GM23248 (cell line): ENCODE data around the gene DENND1A. TPM values are rescaled to one million over a fixed set of nuclear protein-coding genes. Genes with fewer than 3 reads are reported as not detected.

Experiments used
- DNase-seq: peaks from one replicate; pipeline ENCODE4 v3.0.0-alpha.2; 2015
- H2AFZ ChIP-seq: fragments of 200-600 bp; sonication (generic); 2 replicates; pipeline ENCODE4 v1.6.1; 2016; ENCODE audit warnings: antibody characterized with exemption
- H3F3A ChIP-seq: fragments of 200-600 bp; sonication (generic); 2 replicates; pipeline ENCODE4 v1.6.1; 2016; ENCODE audit warnings: mild to moderate bottlenecking, antibody characterized with exemption, mixed run types; ENCODE audit not compliant: insufficient read depth
- H3K27ac ChIP-seq: fragments of 200-600 bp; sonication (generic); 2 replicates; pipeline ENCODE4 v1.5.1; 2016; ENCODE audit warnings: mild to moderate bottlenecking
- H3K27me3 ChIP-seq: fragments of 200-600 bp; sonication (generic); replicated peaks from 2 replicates; pipeline ENCODE4 v1.6.1; 2016; ENCODE audit warnings: mild to moderate bottlenecking; ENCODE audit not compliant: insufficient read depth
- H3K36me3 ChIP-seq: fragments of 200-600 bp; sonication (generic); 2 replicates; pipeline ENCODE4 v1.6.1; 2016; ENCODE audit warnings: low read depth, mild to moderate bottlenecking
- H3K4me1 ChIP-seq: fragments of 200-600 bp; sonication (generic); 2 replicates; pipeline ENCODE4 v1.6.1; 2016; ENCODE audit warnings: mild to moderate bottlenecking; ENCODE audit not compliant: insufficient read depth
- H3K4me2 ChIP-seq: fragments of 200-600 bp; sonication (generic); one replicate; pipeline ENCODE4 v1.6.1; 2016; ENCODE audit warnings: mild to moderate bottlenecking; ENCODE audit not compliant: unreplicated experiment
- H3K4me3 ChIP-seq: fragments of 200-600 bp; sonication (generic); 2 replicates; pipeline ENCODE4 v1.5.1; 2016; ENCODE audit warnings: mild to moderate bottlenecking
- H3K79me2 ChIP-seq: fragments of 200-600 bp; sonication (generic); 2 replicates; pipeline ENCODE4 v1.6.1; 2016; ENCODE audit warnings: mild to moderate bottlenecking; ENCODE audit not compliant: insufficient read depth
- H3K9ac ChIP-seq: fragments of 200-600 bp; sonication (generic); 2 replicates; pipeline ENCODE4 v1.6.1; 2016; ENCODE audit warnings: mild to moderate bottlenecking
- H3K9me2 ChIP-seq: fragments of 200-600 bp; sonication (generic); 2 replicates; pipeline ENCODE4 v1.6.1; 2016; ENCODE audit warnings: mixed run types, mild to moderate bottlenecking, moderate library complexity; ENCODE audit not compliant: insufficient read depth
- H3K9me3 ChIP-seq: fragments of 200-600 bp; sonication (generic); one replicate; pipeline ENCODE4 v1.6.1; 2017; ENCODE audit warnings: low read depth
- H4K20me1 ChIP-seq: fragments of 200-600 bp; sonication (generic); 2 replicates; pipeline ENCODE4 v1.6.0; 2016; ENCODE audit not compliant: insufficient read depth
- EZH2 ChIP-seq: fragments of 200-600 bp; sonication (generic); IDR thresholded peaks from 2 replicates; pipeline ENCODE4 v1.6.1; 2018; ENCODE audit warnings: antibody characterized with exemption, mild to moderate bottlenecking; ENCODE audit not compliant: insufficient read depth, poor library complexity, severe bottlenecking
- EZH2phosphoT487 ChIP-seq: fragments of 200-600 bp; sonication (generic); IDR thresholded peaks from 2 replicates; pipeline ENCODE4 v1.6.1; 2018; ENCODE audit warnings: antibody characterized with exemption, moderate library complexity, mild to moderate bottlenecking, low read depth; ENCODE audit not compliant: insufficient read depth
- WGBS, 2 experiments: methylation state at CpG; one replicate each; pipeline ENCODE4 v1.1.6; 2015 to 2017; ENCODE audit warnings: low lambda C conversion rate in 2 of 2, low coverage in 1 of 2; ENCODE audit errors: missing lambda C conversion rate in 2 of 2; 5-methylcytosine and 5-hydroxymethylcytosine counted together
- in situ Hi-C: fragments of 300-500 bp; cut with MboI; formaldehyde crosslinking; loops from 2 replicates; pipeline ENCODE4 v1.15.0; 2020
- polyA plus RNA-seq: library from polyadenylated mRNA; unstranded; fragments of >200 nt; fragmentation: Nextera tagmentation; extraction: Ambion mirVana; gene quantifications from 2 replicates; pipeline ENCODE4 v1.2.1, GENCODE V29; 2016
- total RNA-seq: library from RNA; depleted of rRNA; stranded (reverse); fragments of >200 nt; shearing (Covaris generic); gene quantifications from 2 replicates; pipeline ENCODE4 v1.2.3, GENCODE V29; 2014

Gene DENND1A
- total and polyA plus RNA-seq, 2 experiments from 2014 or later = 13.2 to 16.4 TPM

DNA sequence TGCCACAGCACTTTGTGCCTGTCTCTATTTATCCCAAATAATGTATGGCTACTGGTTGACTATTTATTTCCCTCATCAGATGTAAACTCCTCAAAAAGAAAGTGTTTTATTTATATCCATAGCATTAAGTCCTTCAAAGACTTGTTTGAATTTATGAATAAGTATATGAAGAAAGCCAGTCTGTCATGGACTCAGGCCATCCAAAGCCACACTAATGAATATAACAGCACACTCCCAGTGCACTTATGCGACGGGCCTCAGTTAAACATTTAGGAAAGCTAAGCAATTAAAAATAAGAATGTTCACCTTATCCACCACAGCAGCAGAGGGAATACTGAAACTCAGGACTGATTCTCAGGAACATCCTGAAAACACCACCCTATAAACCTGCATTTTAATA, 77.5 kb downstream of the DENND1A start:
- no peaks in the 10 kb centered on the region for H3K27me3 ChIP-seq
- no peaks in the 10 kb centered on the region for H3K9me2 ChIP-seq
- H3K27ac ChIP-seq = no peak overlapping the region
- no peak overlapping the region for H3K9ac ChIP-seq
- H3K4me3 ChIP-seq = no peak overlapping the region
- H3F3A ChIP-seq = no peaks in the 10 kb centered on the region
- no peaks in the 10 kb centered on the region for H3K9me3 ChIP-seq
- H3K79me2 ChIP-seq = peaks cover 16% of the 10 kb centered on the region; the same call in 1 of the 2 replicates
- H2AFZ ChIP-seq = no peak overlapping the region
- DNase-seq = no peak
- WGBS, 2 experiments = 94 to 98% methylated on average over 2 of the region's 2 CpGs
- no peak for TF ChIP-seq EZH2
- TF ChIP-seq EZH2phosphoT487 = no peak
- H3K36me3 ChIP-seq = peaks cover 6% of the 10 kb centered on the region; the same call in 1 of the 2 replicates
- H4K20me1 ChIP-seq = no peaks in the 10 kb centered on the region; the same call in 1 of the 2 replicates
- H3K4me2 ChIP-seq = no peak overlapping the region
- in situ Hi-C loops = no loop called here
- no peaks in the 10 kb centered on the region for H3K4me1 ChIP-seq

DNA sequence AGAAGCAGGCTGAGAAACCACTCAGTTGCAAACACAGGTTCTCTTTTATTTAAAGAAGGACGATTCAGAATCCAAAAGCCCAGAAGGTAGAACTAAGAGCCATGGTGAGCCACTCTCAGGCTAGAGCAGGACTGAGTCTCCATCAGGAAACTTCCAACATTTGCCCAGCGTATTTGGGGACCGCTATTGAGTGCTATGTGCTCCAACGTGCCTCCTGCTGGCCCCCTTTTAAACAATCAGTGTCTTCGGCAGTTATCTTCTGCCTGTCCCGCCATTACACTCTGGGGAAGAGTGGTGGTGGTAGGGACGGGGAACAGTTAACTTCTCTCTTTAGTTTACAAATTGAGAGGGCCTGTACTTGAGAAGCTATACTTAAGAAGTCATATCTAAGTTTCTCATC, 78.1 kb downstream of the DENND1A start:
- Histone ChIP-seq H3K4me3 (no peak overlapping the region), H3K9ac (no peak overlapping the region), H4K20me1 (no peaks in the 10 kb centered on the region; the same call in 1 of the 2 replicates), H3K4me2 (no peak overlapping the region), H3K4me1 (no peaks in the 10 kb centered on the region), H3K9me3 (no peaks in the 10 kb centered on the region), H2AFZ (no peak overlapping the region), H3F3A (no peaks in the 10 kb centered on the region), H3K9me2 (no peaks in the 10 kb centered on the region), H3K79me2 (peaks cover 16% of the 10 kb centered on the region; the same call in 1 of the 2 replicates), H3K27me3 (no peaks in the 10 kb centered on the region), H3K27ac (no peak overlapping the region), H3K36me3 (peaks cover 11% of the 10 kb centered on the region; the same call in 1 of the 2 replicates)
- 95 to 96% methylated on average over 7 of the region's 7 CpGs for WGBS, 2 experiments
- no peak for DNase-seq
- no peak for TF ChIP-seq EZH2phosphoT487
- TF ChIP-seq EZH2 = no peak
- in situ Hi-C loops = no loop called here

DNA sequence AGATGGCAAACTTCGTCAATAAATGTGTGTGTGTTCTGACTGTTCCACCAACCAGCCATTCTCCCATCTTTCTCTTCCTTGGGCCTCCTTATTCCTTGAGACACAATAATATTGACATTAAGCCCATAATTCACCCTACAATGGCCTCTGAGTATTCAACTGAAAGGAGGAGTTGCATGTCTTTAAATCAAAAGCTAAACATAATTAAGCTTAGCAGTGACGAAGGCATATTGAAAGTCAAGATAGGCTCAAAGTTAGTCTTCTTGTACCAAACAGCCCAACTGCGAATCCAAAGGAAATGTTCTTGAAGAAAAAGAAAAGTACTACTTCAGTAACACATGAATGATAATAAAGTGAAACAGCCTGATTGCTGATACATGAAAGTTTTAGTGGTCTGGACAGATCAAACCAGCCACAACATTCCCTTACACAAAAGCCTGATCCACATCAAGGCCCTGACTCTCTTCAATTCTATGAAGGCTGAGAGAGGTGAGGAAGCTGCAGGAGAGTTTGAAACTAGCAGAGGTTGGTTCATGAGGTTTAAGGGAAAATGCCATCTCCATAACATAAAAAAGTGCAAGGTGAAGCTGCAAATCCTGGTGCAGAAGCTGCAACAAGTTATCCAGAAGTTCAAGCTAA, 81.4 kb downstream of the DENND1A start:
- no peak overlapping the region for H3K27ac ChIP-seq
- in situ Hi-C loops = no loop called here
- no peak overlapping the region for H3K4me2 ChIP-seq
- H4K20me1 ChIP-seq = no peaks in the 10 kb centered on the region; the same call in 1 of the 2 replicates
- H3K79me2 ChIP-seq = peaks cover 15% of the 10 kb centered on the region; the same call in 1 of the 2 replicates
- DNase-seq = no peak
- H3K9ac ChIP-seq = no peak overlapping the region
- H2AFZ ChIP-seq = no peak overlapping the region
- peaks cover 15% of the 10 kb centered on the region; the same call in 1 of the 2 replicates for H3K36me3 ChIP-seq
- no peaks in the 10 kb centered on the region for H3K9me3 ChIP-seq
- H3K27me3 ChIP-seq = no peaks in the 10 kb centered on the region
- no peaks in the 10 kb centered on the region for H3K4me1 ChIP-seq
- H3K9me2 ChIP-seq = no peaks in the 10 kb centered on the region
- H3K4me3 ChIP-seq = no peak overlapping the region
- TF ChIP-seq EZH2phosphoT487 = no peak
- TF ChIP-seq EZH2 = no peak
- no peaks in the 10 kb centered on the region for H3F3A ChIP-seq
- WGBS, 2 experiments = 95 to 96% methylated on average over 3 of the region's 3 CpGs

DNA sequence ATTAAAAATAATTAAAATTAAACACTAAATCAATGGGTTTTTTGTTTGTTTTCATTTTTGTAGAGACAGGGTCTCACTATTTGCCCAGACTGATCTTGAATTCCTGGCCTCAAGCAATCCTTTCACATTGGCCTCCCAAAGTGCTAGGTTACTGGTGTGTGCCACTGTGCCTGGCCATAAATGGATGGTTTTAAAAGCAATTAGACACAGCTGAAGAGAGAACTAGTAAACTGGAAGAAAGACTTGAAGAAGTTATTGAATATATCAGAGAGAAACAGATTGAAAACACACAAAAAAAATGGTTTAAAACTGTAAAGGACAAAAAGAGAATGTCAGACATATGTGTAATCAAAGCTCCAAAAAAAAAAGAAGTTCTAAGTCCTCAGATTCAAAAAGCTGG, 83.0 kb downstream of the DENND1A start:
- H2AFZ ChIP-seq = no peak overlapping the region
- no peaks in the 10 kb centered on the region for H3K9me3 ChIP-seq
- H3K36me3 ChIP-seq = peaks cover 15% of the 10 kb centered on the region; the same call in 1 of the 2 replicates
- H3K9ac ChIP-seq = no peak overlapping the region
- in situ Hi-C loops = no loop called here
- no peaks in the 10 kb centered on the region for H3K9me2 ChIP-seq
- no peak overlapping the region for H3K4me2 ChIP-seq
- H3F3A ChIP-seq = no peaks in the 10 kb centered on the region
- H3K4me3 ChIP-seq = no peak overlapping the region
- no peak for DNase-seq
- no peak overlapping the region for H3K27ac ChIP-seq
- no peaks in the 10 kb centered on the region for H4K20me1 ChIP-seq
- H3K79me2 ChIP-seq = peaks cover 15% of the 10 kb centered on the region; the same call in 1 of the 2 replicates
- TF ChIP-seq EZH2phosphoT487 (no peak), EZH2 (no peak)
- H3K27me3 ChIP-seq = no peaks in the 10 kb centered on the region
- H3K4me1 ChIP-seq = no peaks in the 10 kb centered on the region
